Adrenal gland (tissue), 12 donors: ENCODE results near the gene PTPRD. TPM values are rescaled to one million over a fixed set of nuclear protein-coding genes. Genes with fewer than 3 reads are reported as not detected.

ENCODE experiments used
- DNase-seq, 7 donors: peaks; one replicate each; pipeline ENCODE4 v3.0.0-alpha.2; 2019 to 2020
- H3K27ac ChIP-seq, 5 donors: fragments of 200-600 bp; sonication (generic) in 4 of 5; 1 replicate in 3 of 5; 2 replicates in 2 of 5; pipeline versions ENCODE4 v1.5.1 to v1.8.0; 2016 to 2020; ENCODE audit warnings: mild to moderate bottlenecking in 1 of 5
- H3K27me3 ChIP-seq: fragments of 200-600 bp; 2 replicates; pipeline ENCODE4 v1.8.0; 2021
- H3K36me3 ChIP-seq, 2 donors: fragments of 200-600 bp; replicated peaks in 1 of 2; 1 replicate in 1 of 2; 2 replicates in 1 of 2; pipeline versions ENCODE4 v1.5.1 to v1.8.0; 2018 to 2022
- H3K4me1 ChIP-seq, 2 donors: fragments of 200-600 bp; replicated peaks in 1 of 2; 1 replicate in 1 of 2; 2 replicates in 1 of 2; pipeline versions ENCODE4 v1.5.1 to v1.8.0; 2018 to 2021
- H3K4me3 ChIP-seq, 4 donors: fragments of 200-600 bp; sonication (generic) in 3 of 4; one replicate each; pipeline ENCODE4 v1.5.1; 2016 to 2018
- H3K9me3 ChIP-seq, 3 donors: fragments of 200-600 bp; sonication (generic) in 1 of 3; replicated peaks in 1 of 3; 1 replicate in 2 of 3; 2 replicates in 1 of 3; pipeline versions ENCODE4 v1.5.1 to v1.8.0; 2016 to 2021
- CTCF ChIP-seq, 6 experiments: fragments of 450-650 bp in 4 of 6; fragments of 200-600 bp in 2 of 6; sonication (generic) in 1 of 6; IDR thresholded peaks; 1 replicate in 5 of 6; 2 replicates in 1 of 6; pipeline versions ENCODE4 v1.5.1 to v1.8.0; 2016 to 2021; ENCODE audit warnings: antibody characterized with exemption in 6 of 6, mild to moderate bottlenecking in 2 of 6, moderate library complexity in 1 of 6
- POLR2A ChIP-seq, 2 donors: fragments of 450-650 bp; IDR thresholded peaks; one replicate each; pipeline ENCODE4 v1.6.1; 2017; ENCODE audit warnings: antibody characterized with exemption in 2 of 2, mild to moderate bottlenecking in 2 of 2, moderate library complexity in 1 of 2
- WGBS, 4 donors: extraction: QIAGEN DNeasy Blood & Tissue Kit in 2 of 4; methylation state at CpG; one replicate each; pipeline versions ENCODE4 v1.1.5 to v1.1.7; 2013 to 2017; 5-methylcytosine and 5-hydroxymethylcytosine counted together
- intact Hi-C, 2 donors: fragments of 100-400 bp; cut with DNase I; formaldehyde crosslinking; loops; one replicate each; pipeline versions ENCODE4 v1.14.1 to v1.15.0; 2022 to 2023
- polyA plus RNA-seq, 3 donors: library from polyadenylated mRNA; stranded (reverse); fragments of 200-250 nt in 2 of 3; fragments of 350-450 nt in 1 of 3; fragmentation: Illumina TruSeq in 1 of 3; extraction: RNeasy Lipid Tissue Mini Kit (QIAGEN cat#74804) in 1 of 3; gene quantifications; one replicate each; pipeline ENCODE4 v1.2.3, GENCODE V29; 2013 to 2014
- total RNA-seq, 9 donors: library from RNA; depleted of rRNA in 4 of 9; stranded (reverse); fragments of >200 nt in 4 of 9; fragments of 120-200 nt in 1 of 9; fragmentation: NEBNext Ultra II Directional in 1 of 9; extraction: Animal tissue kit (Norgen Biotek cat#: 25700) in 1 of 9; gene quantifications; one replicate each; pipeline versions ENCODE4 v1.1.0 to v1.2.4, GENCODE V29; 2013 to 2023
- donor health status: healthy with polysubstance abuse.
- donor health status: Bipolar disorder and iron deficiency.
- donor health status: DM: yes; HTN: yes; CAD: no.
- donor health status: DM: no; HTN: no; CAD: no.
- donor health status: DM: no; HTN: no; CAD: no.
- donor health status: DM: yes; HTN: yes; CAD: no.

PTPRD gene
- total and polyA plus RNA-seq, 12 donors = 0.61 to 71.2 (median 4.5) TPM

- H3K9me3 ChIP-seq = no peaks in the 10 kb centered on the region
- no peak for DNase-seq
- no peak overlapping the region for H3K27ac ChIP-seq
- H3K4me1 ChIP-seq = no peaks in the 10 kb centered on the region
- H3K36me3 ChIP-seq = no peaks in the 10 kb centered on the region
- intact Hi-C loops = no loop called here
- no peaks in the 10 kb centered on the region for H3K27me3 ChIP-seq
- 66 to 80% (median 67%) methylated on average over 2 of the region's 2 CpGs for WGBS, 4 donors
- TF ChIP-seq POLR2A (IDR thresholded peaks at IDR 0.05) = no peak
- TF ChIP-seq CTCF (IDR thresholded peaks at IDR 0.05) = no peak
- no peak overlapping the region for H3K4me3 ChIP-seq
Measured at GRCh38 chr9:8585036-8585435, 2027.8 kb downstream of the PTPRD start.

GRCh38 chr9:8579661-8580060, 2033.1 kb downstream of the PTPRD start:
- WGBS, 4 donors = 71 to 82% (median 76%) methylated on average over 2 of the region's 2 CpGs
- no peak for DNase-seq
- intact Hi-C loops = no loop called here
- TF ChIP-seq CTCF (IDR thresholded peaks at IDR 0.05) (no peak), POLR2A (IDR thresholded peaks at IDR 0.05) (no peak)
- Histone ChIP-seq H3K27ac (no peak overlapping the region), H3K4me3 (no peak overlapping the region), H3K27me3 (no peaks in the 10 kb centered on the region), H3K9me3 (peaks cover 0 to 6% (median 0%) of the 10 kb centered on the region in 3 donors), H3K4me1 (no peaks in the 10 kb centered on the region), H3K36me3 (no peaks in the 10 kb centered on the region)

- Histone ChIP-seq H3K27ac (no peak overlapping the region), H3K27me3 (no peaks in the 10 kb centered on the region), H3K9me3 (peaks cover 0 to 6% (median 0%) of the 10 kb centered on the region in 3 donors), H3K4me3 (no peak overlapping the region), H3K4me1 (no peaks in the 10 kb centered on the region), H3K36me3 (no peaks in the 10 kb centered on the region)
- no peak for DNase-seq
- intact Hi-C loops = no loop called here
- TF ChIP-seq POLR2A (IDR thresholded peaks at IDR 0.05) = no peak
- TF ChIP-seq CTCF (IDR thresholded peaks at IDR 0.05) = no peak
Measured at GRCh38 chr9:8576741-8577140, 2036.1 kb downstream of the PTPRD start.

- H3K27ac ChIP-seq = no peak overlapping the region
- no peaks in the 10 kb centered on the region for H3K27me3 ChIP-seq
- no peaks in the 10 kb centered on the region for H3K4me1 ChIP-seq
- TF ChIP-seq CTCF (IDR thresholded peaks at IDR 0.05) (no peak), POLR2A (IDR thresholded peaks at IDR 0.05) (no peak)
- peaks cover 0 to 6% (median 0%) of the 10 kb centered on the region in 3 donors for H3K9me3 ChIP-seq
- WGBS, 4 donors = 93 to 96% (median 94%) methylated on average over 4 of the region's 4 CpGs
- intact Hi-C loops = no loop called here
- no peaks in the 10 kb centered on the region for H3K36me3 ChIP-seq
- DNase-seq = no peak
- no peak overlapping the region for H3K4me3 ChIP-seq
Measured at GRCh38 chr9:8574846-8575245, 2038.0 kb downstream of the PTPRD start.
